ENCODE measurements around the gene FAM131B. TPM values are rescaled to one million over a fixed set of nuclear protein-coding genes. Genes with fewer than 3 reads are reported as not detected.
A peak's percentile ranks its signal among the peaks of the same experiment; 100 is the strongest.

Gene FAM131B
- total RNA-seq, 1 donor from 2014 or later = 3.1 TPM

DNA sequence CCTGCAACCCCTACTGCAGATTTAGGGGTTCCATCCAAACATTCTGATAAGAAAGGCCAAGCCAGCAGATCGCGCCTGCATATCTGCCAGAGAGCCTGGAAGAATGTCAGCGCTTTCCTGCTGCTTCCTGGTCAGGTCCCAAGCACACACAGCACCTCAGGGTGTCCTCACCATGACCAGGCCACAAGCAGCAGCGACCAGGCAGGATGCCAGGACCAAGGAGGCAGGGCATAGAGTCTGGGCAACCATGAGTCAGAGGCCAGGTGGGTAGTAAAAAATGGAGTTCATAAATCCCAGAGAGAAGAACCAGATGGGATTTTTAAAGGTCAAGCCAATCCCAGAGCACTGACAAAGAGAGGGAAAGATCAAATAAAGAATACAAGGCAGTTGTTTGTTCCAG is 5.5 kb upstream of the FAM131B start:
- Mint-ChIP-seq H3K4me3 (ENCODE audit: unreplicated experiment) (no peak overlapping the region), H3K27me3 (ENCODE audit: low read depth) (peaks cover 15% of the 10 kb centered on the region), H3K9me3 (ENCODE audit: low read depth) (no peaks in the 10 kb centered on the region), H3K36me3 (ENCODE audit: low read depth) (no peaks in the 10 kb centered on the region), H3K27ac (ENCODE audit: unreplicated experiment) (no peak overlapping the region), H3K4me1 (ENCODE audit: low read depth) (peaks cover 15% of the 10 kb centered on the region)
- TF ChIP-seq, protein P1, sequence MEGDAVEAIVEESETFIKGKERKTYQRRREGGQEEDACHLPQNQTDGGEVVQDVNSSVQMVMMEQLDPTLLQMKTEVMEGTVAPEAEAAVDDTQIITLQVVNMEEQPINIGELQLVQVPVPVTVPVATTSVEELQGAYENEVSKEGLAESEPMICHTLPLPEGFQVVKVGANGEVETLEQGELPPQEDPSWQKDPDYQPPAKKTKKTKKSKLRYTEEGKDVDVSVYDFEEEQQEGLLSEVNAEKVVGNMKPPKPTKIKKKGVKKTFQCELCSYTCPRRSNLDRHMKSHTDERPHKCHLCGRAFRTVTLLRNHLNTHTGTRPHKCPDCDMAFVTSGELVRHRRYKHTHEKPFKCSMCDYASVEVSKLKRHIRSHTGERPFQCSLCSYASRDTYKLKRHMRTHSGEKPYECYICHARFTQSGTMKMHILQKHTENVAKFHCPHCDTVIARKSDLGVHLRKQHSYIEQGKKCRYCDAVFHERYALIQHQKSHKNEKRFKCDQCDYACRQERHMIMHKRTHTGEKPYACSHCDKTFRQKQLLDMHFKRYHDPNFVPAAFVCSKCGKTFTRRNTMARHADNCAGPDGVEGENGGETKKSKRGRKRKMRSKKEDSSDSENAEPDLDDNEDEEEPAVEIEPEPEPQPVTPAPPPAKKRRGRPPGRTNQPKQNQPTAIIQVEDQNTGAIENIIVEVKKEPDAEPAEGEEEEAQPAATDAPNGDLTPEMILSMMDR (IDR thresholded peaks at IDR 0.05) = no peak
- DNase-seq (ENCODE audit: low spot score) = no peak

DNA sequence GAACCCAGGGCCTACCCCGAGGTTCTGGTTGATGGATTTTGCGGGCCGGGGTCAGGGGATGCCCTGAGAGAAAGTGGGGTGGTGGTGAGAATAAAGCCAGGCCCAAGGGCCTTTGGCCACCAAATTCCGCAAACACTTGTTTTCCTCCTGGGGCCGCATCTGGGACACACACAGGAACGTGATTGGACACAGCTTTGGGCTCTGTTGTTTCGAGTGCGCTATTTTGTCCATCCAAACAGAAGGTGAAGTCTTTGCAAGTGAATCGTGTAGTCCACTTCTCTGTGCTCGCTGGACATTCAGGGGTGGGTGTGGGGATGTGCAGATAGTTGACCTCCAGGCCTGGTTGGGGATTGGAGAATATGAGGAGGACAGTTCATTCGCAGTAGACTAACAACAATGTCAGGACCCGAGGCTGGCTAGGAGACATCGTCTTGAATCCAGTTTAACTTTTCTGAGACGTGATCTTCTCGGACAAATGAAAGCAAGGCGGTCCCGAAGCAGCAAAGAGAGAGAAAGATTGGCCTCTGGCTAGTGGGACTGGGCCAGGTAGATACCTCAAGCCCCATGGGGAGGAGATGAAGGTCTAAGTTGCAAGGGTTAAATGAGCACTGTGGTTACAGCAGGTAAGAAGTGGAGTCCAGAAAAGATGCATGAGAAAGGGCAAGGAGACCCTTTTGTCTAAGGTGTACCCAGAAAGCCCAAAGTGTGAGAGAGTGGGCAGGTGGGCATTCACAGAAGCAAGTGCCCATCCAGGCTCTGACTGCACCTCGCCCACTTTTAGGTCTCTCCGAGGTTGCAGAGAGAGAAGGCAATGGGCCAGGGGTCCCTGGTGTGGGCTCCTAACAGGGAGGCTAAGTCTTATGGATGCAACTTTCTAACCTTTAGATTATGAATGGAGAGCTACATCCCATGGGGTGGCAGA is 764 bp upstream of the FAM131B start:
- Mint-ChIP-seq H3K27me3 (ENCODE audit: low read depth) (peaks cover 23% of the 10 kb centered on the region), H3K36me3 (ENCODE audit: low read depth) (no peaks in the 10 kb centered on the region), H3K4me1 (ENCODE audit: low read depth) (peaks cover 5% of the 10 kb centered on the region), H3K9me3 (ENCODE audit: low read depth) (no peaks in the 10 kb centered on the region), H3K4me3 (ENCODE audit: unreplicated experiment) (peak overlapping the region; percentile 57), H3K27ac (ENCODE audit: unreplicated experiment) (no peak overlapping the region)
- TF ChIP-seq, protein P1 (IDR thresholded peaks at IDR 0.05) = no peak
- no peak for DNase-seq (ENCODE audit: low spot score)

DNA sequence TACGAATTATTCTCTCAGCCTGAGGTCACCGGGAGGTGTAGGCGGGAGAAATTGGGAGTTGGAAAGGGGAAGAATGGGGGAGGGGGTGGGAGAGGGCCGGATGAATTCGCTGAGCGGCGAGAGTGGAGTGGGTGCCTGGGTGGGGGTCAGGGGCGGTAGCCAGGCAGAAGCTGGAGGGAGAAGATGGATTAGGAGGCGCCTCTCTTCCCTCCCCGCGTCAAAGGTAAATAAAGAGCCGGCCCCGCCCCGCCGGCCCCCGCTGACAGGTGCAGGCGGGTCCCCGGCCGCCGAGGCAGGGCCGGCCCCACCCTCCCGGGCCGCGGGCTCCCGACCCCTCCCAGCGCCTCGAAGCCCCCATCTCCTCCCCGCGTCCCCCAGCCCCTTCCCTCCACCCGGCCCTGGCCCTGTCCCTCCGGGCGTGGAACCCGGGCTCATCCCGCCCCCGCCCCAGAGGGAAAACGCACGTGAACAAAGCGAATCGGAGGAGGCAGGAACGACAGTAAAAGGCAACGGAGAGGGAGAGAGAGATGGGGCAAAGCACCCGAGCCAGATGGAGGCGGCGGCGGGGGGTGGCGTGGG is 872 bp downstream of the FAM131B start:
- TF ChIP-seq, protein P1 (IDR thresholded peaks at IDR 0.05) = no peak
- no peaks in the 10 kb centered on the region for H3K9me3 Mint-ChIP-seq (ENCODE audit: low read depth)
- H3K27me3 Mint-ChIP-seq (ENCODE audit: low read depth) = peaks cover 23% of the 10 kb centered on the region
- H3K4me1 Mint-ChIP-seq (ENCODE audit: low read depth) = peaks cover 5% of the 10 kb centered on the region
- H3K4me3 Mint-ChIP-seq (ENCODE audit: unreplicated experiment) = peak overlapping the region; percentile 81
- H3K27ac Mint-ChIP-seq (ENCODE audit: unreplicated experiment) = no peak overlapping the region
- no peak for DNase-seq (ENCODE audit: low spot score)
- no peaks in the 10 kb centered on the region for H3K36me3 Mint-ChIP-seq (ENCODE audit: low read depth)

DNA sequence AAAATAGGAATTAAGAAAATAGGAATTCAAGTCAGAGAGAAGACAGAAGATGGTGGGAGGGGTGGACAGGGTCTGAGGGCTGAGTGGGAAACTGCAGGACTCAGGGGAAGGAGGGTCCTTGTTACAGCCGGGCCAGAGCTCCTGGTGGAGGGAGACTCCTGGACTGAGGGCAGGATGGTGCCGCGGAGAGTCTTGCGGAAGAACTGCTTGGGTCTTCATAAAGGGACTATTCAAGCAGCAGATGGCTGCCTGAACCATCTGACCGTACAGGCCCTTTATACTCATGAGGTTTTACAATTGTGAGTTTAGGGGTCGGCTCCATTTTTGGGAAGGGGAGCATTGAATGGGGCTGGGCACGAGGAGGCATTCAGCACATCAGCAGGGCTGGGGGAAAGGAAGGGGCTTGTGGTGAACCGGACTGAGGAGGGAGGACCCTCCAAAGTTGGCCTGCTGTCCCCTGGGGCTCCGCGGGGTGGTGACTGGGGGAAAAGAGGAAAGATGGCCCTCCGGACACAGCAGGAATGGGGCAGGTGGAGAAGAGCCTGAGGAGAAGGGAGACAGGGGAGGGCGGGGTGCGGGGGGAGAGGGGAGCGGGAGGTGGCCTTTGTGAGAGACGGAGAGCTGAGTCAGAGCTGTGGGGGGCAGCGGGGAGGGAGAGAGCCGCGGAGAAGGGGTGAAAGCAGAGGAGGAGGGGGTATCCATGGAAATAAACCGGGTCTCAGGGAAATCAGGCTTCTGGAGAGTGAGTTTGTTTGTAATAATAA is 1.5 kb downstream of the FAM131B start:
- TF ChIP-seq, protein P1 (IDR thresholded peaks at IDR 0.05) = no peak
- no peak for DNase-seq (ENCODE audit: low spot score)
- peaks cover 23% of the 10 kb centered on the region for H3K27me3 Mint-ChIP-seq (ENCODE audit: low read depth)
- peaks cover 5% of the 10 kb centered on the region for H3K4me1 Mint-ChIP-seq (ENCODE audit: low read depth)
- H3K36me3 Mint-ChIP-seq (ENCODE audit: low read depth) = no peaks in the 10 kb centered on the region
- H3K4me3 Mint-ChIP-seq (ENCODE audit: unreplicated experiment) = peak overlapping the region; percentile 50
- H3K9me3 Mint-ChIP-seq (ENCODE audit: low read depth) = no peaks in the 10 kb centered on the region
- H3K27ac Mint-ChIP-seq (ENCODE audit: unreplicated experiment) = no peak overlapping the region

DNA sequence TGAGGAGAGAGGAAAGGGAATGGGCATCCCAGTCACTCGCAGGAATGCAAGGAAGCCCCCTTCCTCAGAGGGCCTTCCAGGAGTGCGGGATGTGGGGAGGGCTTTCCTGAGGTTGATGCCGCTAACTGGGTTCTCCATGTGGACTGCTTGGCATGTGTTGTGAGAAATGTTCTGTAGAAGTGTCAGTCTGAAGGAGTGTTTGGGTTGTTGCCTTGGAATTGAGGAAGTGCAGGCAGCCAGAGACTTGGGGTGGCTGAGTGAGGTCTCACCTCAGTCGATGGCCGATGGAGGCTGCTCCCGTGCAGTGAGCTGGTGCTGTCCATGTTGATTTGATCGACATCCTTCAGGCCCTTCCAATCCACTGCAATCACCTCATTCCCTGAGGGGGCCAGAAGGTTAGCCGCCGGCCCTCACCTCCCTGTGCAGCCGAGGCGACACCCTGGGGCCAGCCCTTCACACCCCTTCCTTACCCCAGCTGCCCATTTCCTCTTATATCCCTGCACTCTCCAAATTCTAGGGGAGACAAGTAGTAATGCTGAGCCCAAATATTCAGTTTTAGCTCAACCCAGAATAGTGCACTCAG is 2.7 kb downstream of the FAM131B start:
- Mint-ChIP-seq H3K27me3 (ENCODE audit: low read depth) (peaks cover 20% of the 10 kb centered on the region), H3K36me3 (ENCODE audit: low read depth) (no peaks in the 10 kb centered on the region), H3K27ac (ENCODE audit: unreplicated experiment) (no peak overlapping the region), H3K4me1 (ENCODE audit: low read depth) (peaks cover 5% of the 10 kb centered on the region), H3K9me3 (ENCODE audit: low read depth) (no peaks in the 10 kb centered on the region), H3K4me3 (ENCODE audit: unreplicated experiment) (no peak overlapping the region)
- TF ChIP-seq, protein P1 (IDR thresholded peaks at IDR 0.05) = no peak
- DNase-seq (ENCODE audit: low spot score) = peak; percentile 59
